ENCODE results near the gene CARD9. TPM values are rescaled to one million over a fixed set of nuclear protein-coding genes. Genes with fewer than 3 reads are reported as not detected.

CARD9 gene
- total RNA-seq, 2 experiments from 2014 or later: 0.55 to 1.3 TPM

DNA sequence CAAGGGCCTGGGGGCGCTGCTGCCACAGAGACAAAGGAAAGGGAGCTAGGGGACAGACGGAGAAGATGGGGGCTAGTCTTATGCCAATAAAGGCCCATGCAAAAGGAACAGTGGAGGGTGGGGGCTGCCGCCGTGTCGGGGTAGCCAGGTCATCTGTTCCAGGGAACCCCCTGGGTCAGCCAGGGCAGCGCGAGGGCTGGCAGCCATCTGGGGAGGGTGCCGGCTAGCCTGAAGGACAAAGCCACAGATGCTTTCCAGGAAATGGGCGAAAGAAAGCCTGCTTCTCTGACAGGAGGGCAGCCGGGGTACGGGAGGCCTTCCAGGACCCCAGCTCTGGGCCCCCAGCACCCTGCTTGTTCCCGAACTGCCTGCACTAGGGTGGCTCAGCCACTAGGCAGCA lies 1.6 kb upstream of the CARD9 start:
- no peaks in the 10 kb centered on the region for H3K36me3 Mint-ChIP-seq (ENCODE audit: low read depth)
- no peaks in the 10 kb centered on the region for H3K27me3 Mint-ChIP-seq
- H3K9me3 Mint-ChIP-seq: no peaks in the 10 kb centered on the region
- H3K27ac Mint-ChIP-seq: no peak overlapping the region
- CTCF ChIA-PET: no interaction called here
- no peak for DNase-seq
- H3K4me3 Mint-ChIP-seq: no peak overlapping the region
- H3K4me1 Mint-ChIP-seq: no peaks in the 10 kb centered on the region
- POLR2A ChIA-PET: interaction anchor here (2.2 kb wide), 1 partner anchor 12 kb away, joined by 12 read pairs; the partner anchor contains the start of gene DNLZ

DNA sequence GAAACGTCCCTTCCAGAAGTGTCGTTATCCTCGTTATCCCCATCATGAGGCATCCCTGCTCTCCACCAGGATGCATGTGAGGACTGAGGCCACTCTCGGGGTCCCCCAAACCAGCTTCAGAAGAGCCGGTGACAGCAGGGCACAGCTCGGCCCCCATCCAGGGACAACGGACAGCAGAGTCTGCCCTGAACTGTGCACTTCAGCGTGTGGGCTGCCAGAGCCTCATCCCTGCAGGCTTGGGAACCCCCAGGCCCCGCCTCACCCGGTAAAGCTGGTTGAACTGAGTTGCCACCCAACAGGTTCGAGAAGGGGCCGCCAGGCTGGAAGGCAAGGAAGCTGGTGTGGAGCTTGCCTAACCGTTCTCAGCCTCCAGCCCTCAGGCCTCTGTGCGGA lies 710 bp upstream of the CARD9 start:
- ChIA-PET CTCF (no interaction called here), POLR2A (interaction anchor here (0.8 to 2.2 kb wide), 2 partner anchors 11 to 27 kb away, joined by 4 to 12 read pairs; partner anchors contain the start of gene DNLZ)
- no peaks in the 10 kb centered on the region for H3K27me3 Mint-ChIP-seq
- H3K27ac Mint-ChIP-seq: no peak overlapping the region
- H3K4me3 Mint-ChIP-seq: no peak overlapping the region
- no peaks in the 10 kb centered on the region for H3K4me1 Mint-ChIP-seq
- no peak for DNase-seq
- no peaks in the 10 kb centered on the region for H3K36me3 Mint-ChIP-seq (ENCODE audit: low read depth)
- H3K9me3 Mint-ChIP-seq: no peaks in the 10 kb centered on the region

GRCh38 chr9:136372561-136373299 lies 739 bp downstream of the CARD9 start:
- CTCF ChIA-PET: interaction anchor here (1.8 kb wide), 1 partner anchor 9 kb away, joined by 8 read pairs; the partner anchor contains the start of gene DNLZ
- no peak overlapping the region for H3K27ac Mint-ChIP-seq
- DNase-seq: no peak
- H3K27me3 Mint-ChIP-seq: no peaks in the 10 kb centered on the region
- no peaks in the 10 kb centered on the region for H3K36me3 Mint-ChIP-seq (ENCODE audit: low read depth)
- no peaks in the 10 kb centered on the region for H3K9me3 Mint-ChIP-seq
- H3K4me1 Mint-ChIP-seq: no peaks in the 10 kb centered on the region
- no peak overlapping the region for H3K4me3 Mint-ChIP-seq
- POLR2A ChIA-PET: no interaction called here

GRCh38 chr9:136372006-136372405 lies 1.5 kb downstream of the CARD9 start:
- no peaks in the 10 kb centered on the region for H3K9me3 Mint-ChIP-seq
- no peaks in the 10 kb centered on the region for H3K4me1 Mint-ChIP-seq
- ChIA-PET CTCF (interaction anchor here (1.8 kb wide), 1 partner anchor 9 kb away, joined by 8 read pairs; the partner anchor contains the start of gene DNLZ), POLR2A (no interaction called here)
- no peak overlapping the region for H3K4me3 Mint-ChIP-seq
- H3K27me3 Mint-ChIP-seq: no peaks in the 10 kb centered on the region
- H3K36me3 Mint-ChIP-seq (ENCODE audit: low read depth): no peaks in the 10 kb centered on the region
- no peak for DNase-seq
- H3K27ac Mint-ChIP-seq: no peak overlapping the region

DNA sequence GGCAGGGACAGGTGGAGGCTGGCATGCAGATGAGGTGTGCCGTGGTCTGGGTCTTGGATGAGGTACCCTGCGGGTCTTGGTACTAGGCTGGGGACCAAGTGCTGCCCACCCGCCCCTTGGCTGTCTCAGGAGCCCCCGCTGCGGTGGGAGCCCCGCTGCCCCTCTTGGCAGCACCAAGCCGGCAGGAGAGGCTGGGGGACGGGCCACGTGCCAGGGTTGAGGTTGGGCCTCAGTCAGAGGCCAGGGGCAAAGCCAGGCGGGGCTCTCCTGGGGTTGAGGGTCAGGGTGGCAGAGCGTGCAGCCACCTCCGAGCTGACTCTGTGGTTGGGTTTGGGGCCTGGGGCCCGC lies 2.0 kb downstream of the CARD9 start:
- DNase-seq: no peak
- POLR2A ChIA-PET: no interaction called here
- Mint-ChIP-seq H3K27ac (no peak overlapping the region), H3K27me3 (no peaks in the 10 kb centered on the region), H3K4me1 (no peaks in the 10 kb centered on the region), H3K36me3 (ENCODE audit: low read depth) (no peaks in the 10 kb centered on the region), H3K9me3 (no peaks in the 10 kb centered on the region), H3K4me3 (no peak overlapping the region)
- CTCF ChIA-PET: interaction anchor here (1.8 kb wide), 1 partner anchor 8 kb away, joined by 8 read pairs; the partner anchor contains the start of gene DNLZ

GRCh38 chr9:136370687-136371532 lies 2.6 kb downstream of the CARD9 start:
- ChIA-PET POLR2A (no interaction called here), CTCF (interaction anchor here (1.8 kb wide), 1 partner anchor 8 kb away, joined by 8 read pairs; the partner anchor contains the start of gene DNLZ)
- Mint-ChIP-seq H3K9me3 (no peaks in the 10 kb centered on the region), H3K27ac (no peak overlapping the region), H3K36me3 (ENCODE audit: low read depth) (no peaks in the 10 kb centered on the region), H3K4me1 (no peaks in the 10 kb centered on the region), H3K4me3 (no peak overlapping the region), H3K27me3 (no peaks in the 10 kb centered on the region)
- DNase-seq: no peak

- H3K4me1 Mint-ChIP-seq: no peaks in the 10 kb centered on the region
- H3K4me3 Mint-ChIP-seq: no peak overlapping the region
- ChIA-PET CTCF (no interaction called here), POLR2A (no interaction called here)
- H3K27me3 Mint-ChIP-seq: no peaks in the 10 kb centered on the region
- H3K9me3 Mint-ChIP-seq: no peaks in the 10 kb centered on the region
- H3K36me3 Mint-ChIP-seq (ENCODE audit: low read depth): no peaks in the 10 kb centered on the region
- H3K27ac Mint-ChIP-seq: no peak overlapping the region
- no peak for DNase-seq
Measured at GRCh38 chr9:136370037-136370436, 3.4 kb downstream of the CARD9 start.

DNA sequence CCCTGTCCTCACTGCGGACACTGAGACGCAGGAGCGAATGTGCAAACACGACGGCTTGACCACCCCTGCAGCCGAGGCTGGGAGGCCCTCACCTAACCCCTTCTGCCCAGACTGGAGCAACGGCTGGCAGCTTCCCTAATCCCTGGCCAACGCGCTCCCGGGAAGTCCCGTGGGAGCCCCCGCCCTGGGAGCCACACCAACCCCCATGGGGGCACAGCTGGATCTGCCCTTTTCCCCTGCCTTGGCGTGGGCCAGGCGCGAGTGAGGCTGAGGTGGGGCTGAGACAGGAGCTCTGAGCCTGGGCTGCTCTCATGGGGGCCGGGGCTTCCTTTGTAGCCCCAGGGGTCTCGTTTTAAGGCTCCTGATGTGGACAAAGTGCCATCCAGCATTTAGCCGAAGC lies 5.3 kb downstream of the CARD9 start:
- Mint-ChIP-seq H3K4me1 (no peaks in the 10 kb centered on the region), H3K27me3 (no peaks in the 10 kb centered on the region), H3K27ac (no peak overlapping the region), H3K9me3 (no peaks in the 10 kb centered on the region), H3K4me3 (no peak overlapping the region), H3K36me3 (ENCODE audit: low read depth) (no peaks in the 10 kb centered on the region)
- DNase-seq: no peak
- ChIA-PET POLR2A (interaction anchor here (0.5 kb wide), 1 partner anchor 18 kb away, joined by 4 read pairs; no protein-coding TSS in a partner anchor), CTCF (no interaction called here)

GRCh38 chr9:136367296-136368145 lies 5.9 kb downstream of the CARD9 start:
- Mint-ChIP-seq H3K4me3 (no peak overlapping the region), H3K27ac (no peak overlapping the region), H3K36me3 (ENCODE audit: low read depth) (no peaks in the 10 kb centered on the region), H3K9me3 (no peaks in the 10 kb centered on the region), H3K27me3 (no peaks in the 10 kb centered on the region), H3K4me1 (peaks cover 5% of the 10 kb centered on the region)
- POLR2A ChIA-PET: interaction anchor here (0.5 to 1.4 kb wide), 3 partner anchors 17 to 166 kb away, joined by 3 to 4 read pairs (median 4); no protein-coding TSS in a partner anchor
- CTCF ChIA-PET: no interaction called here
- DNase-seq: no peak

- H3K4me1 Mint-ChIP-seq: peaks cover 6% of the 10 kb centered on the region
- ChIA-PET POLR2A (interaction anchor here (0.9 to 1.4 kb wide), 4 partner anchors 18 to 166 kb away, joined by 3 to 4 read pairs (median 4); no protein-coding TSS in a partner anchor), CTCF (interaction anchor here (1.0 to 1.5 kb wide), 2 partner anchors 34 to 43 kb away, joined by 3 to 6 read pairs; no protein-coding TSS in a partner anchor)
- H3K9me3 Mint-ChIP-seq: no peaks in the 10 kb centered on the region
- H3K27ac Mint-ChIP-seq: no peak overlapping the region
- H3K27me3 Mint-ChIP-seq: no peaks in the 10 kb centered on the region
- no peak for DNase-seq
- H3K4me3 Mint-ChIP-seq: no peak overlapping the region
- no peaks in the 10 kb centered on the region for H3K36me3 Mint-ChIP-seq (ENCODE audit: low read depth)
Measured at GRCh38 chr9:136366826-136367225, 6.6 kb downstream of the CARD9 start.

DNA sequence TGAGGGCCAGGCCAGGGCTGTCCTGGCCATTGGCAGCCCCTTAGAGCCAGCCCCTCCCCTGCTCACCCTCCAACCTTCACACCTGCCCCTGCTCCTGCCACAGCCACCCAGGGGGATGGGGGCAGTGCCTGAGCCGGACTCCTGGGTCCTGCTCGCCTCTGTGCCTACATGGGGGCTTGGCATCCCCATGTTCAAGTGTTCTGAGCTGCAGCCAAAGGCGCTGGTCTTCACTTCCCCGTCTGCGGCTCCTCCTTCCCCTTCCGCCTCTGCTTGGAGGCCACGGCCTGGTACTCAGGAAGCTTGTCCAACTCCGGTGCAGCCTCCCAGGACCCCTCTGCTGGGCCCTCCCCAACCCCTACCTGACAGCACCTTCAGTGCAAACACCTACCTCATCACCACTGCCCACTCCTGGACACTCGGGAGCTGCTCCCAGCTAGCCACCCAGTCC lies 7.7 kb downstream of the CARD9 start:
- no peak overlapping the region for H3K27ac Mint-ChIP-seq
- CTCF ChIA-PET: interaction anchor here (1.0 to 1.5 kb wide), 3 partner anchors 20 to 44 kb away, joined by 3 to 6 read pairs (median 4); no protein-coding TSS in a partner anchor
- DNase-seq: no peak

More for the DNA sequence above, 7.7 kb downstream of the CARD9 start:
- POLR2A ChIA-PET: interaction anchor here (1.2 kb wide), 2 partner anchors 32 to 35 kb away, joined by 3 to 4 read pairs; no protein-coding TSS in a partner anchor
- no peaks in the 10 kb centered on the region for H3K36me3 Mint-ChIP-seq (ENCODE audit: low read depth)
- no peak overlapping the region for H3K4me3 Mint-ChIP-seq
- no peaks in the 10 kb centered on the region for H3K9me3 Mint-ChIP-seq
- H3K4me1 Mint-ChIP-seq: peaks cover 6% of the 10 kb centered on the region
- no peaks in the 10 kb centered on the region for H3K27me3 Mint-ChIP-seq
